ENCODE results near the gene SYT11.

DNA sequence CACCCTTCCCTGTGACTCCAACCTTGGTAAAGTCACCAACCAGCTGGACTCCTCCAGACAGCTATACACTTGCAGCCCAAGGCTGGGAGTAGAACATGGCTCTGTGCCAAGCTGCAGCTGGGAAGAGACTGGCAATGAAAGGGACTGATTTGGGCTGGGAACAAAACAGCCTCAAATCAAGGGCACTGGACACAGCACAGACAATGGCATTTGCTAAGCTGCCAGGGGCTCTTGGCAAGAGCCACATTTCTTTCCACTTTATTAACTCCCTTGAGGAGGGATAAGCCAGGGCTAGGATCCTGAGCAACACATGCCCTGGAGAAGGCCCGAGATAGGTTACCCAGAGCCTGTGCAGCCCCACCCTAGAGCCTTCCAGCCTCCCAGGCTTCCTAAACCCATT, 12.0 kb downstream of the SYT11 start:
- TF ChIP-seq, protein P1, sequence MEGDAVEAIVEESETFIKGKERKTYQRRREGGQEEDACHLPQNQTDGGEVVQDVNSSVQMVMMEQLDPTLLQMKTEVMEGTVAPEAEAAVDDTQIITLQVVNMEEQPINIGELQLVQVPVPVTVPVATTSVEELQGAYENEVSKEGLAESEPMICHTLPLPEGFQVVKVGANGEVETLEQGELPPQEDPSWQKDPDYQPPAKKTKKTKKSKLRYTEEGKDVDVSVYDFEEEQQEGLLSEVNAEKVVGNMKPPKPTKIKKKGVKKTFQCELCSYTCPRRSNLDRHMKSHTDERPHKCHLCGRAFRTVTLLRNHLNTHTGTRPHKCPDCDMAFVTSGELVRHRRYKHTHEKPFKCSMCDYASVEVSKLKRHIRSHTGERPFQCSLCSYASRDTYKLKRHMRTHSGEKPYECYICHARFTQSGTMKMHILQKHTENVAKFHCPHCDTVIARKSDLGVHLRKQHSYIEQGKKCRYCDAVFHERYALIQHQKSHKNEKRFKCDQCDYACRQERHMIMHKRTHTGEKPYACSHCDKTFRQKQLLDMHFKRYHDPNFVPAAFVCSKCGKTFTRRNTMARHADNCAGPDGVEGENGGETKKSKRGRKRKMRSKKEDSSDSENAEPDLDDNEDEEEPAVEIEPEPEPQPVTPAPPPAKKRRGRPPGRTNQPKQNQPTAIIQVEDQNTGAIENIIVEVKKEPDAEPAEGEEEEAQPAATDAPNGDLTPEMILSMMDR (conservative IDR thresholded peaks at IDR 0.05; ENCODE audit: low read length), result no peak
- TF ChIP-seq EZH2phosphoT487 (IDR thresholded peaks at IDR 0.05; ENCODE audit: borderline replicate concordance), result no peak
